ENCODE results near the gene UBASH3A.

Gene UBASH3A

DNA sequence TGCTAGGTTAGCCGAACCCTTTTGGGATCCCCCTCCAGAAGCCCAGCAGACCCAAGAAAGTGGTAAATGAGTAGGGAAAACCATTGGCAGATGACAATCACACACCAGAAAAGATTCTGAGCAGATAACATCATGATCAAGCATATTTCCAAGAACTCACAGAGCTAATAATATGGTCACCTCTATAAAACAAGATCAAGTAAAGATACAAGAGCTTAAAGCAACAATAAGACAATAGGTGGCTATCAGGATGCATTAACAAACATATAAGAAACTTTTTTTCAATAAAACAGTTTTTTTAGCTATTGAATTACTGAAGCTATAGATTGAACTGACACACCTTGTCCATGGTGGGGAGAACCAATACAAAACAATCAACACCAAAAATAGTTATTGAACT lies 29.0 kb downstream of the UBASH3A start:
- no peak for DNase-seq (ENCODE audit: low read depth)

DNA sequence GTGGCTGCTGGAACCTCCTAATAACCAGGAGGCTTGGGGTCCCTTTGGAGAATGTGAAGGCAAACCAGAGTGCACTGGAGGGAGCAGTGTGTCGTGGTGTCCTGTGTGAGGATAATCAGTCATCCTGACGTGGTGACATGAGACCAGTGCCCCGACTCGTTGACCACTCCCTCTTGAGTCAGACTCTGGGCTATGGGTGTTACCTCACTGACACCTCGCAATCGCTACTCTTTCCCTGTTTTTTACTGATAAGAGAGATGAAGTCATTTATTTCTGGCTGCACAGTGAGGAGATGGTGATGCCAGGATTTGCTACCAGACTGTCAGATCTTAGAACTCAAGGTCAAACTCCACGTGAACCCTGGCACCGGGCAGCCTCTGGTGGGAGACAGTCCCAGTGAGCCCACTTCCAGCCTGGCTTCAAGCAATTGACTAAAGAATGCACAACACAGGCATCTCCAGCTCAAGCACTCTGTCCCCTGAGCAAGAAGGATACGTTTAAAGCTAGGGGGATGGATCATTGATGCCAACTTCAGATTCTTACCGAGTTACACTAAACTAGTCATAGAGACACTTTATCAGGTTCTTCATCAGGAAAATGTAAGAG lies 30.3 kb downstream of the UBASH3A start:
- DNase-seq (ENCODE audit: low read depth): no peak

DNA sequence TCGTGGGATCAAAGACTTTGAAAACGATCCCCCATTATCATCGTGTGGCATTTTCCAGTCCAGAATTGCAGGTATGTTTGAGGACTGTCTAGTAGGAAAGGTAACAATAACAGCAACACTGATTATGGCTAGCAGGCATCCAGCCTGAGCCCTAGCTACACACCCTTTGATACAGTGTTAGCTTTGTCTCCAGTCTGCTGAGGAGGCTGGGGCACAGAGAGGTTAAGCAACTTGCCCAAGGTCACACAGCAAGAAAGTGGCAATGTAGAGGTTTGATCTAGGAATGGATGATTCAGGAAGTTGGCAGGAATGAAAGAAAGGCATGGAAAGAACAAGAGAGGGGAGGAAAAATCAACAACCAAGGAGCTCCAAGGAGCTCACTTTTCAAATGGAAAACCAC lies 31.2 kb downstream of the UBASH3A start:
- no peak for DNase-seq (ENCODE audit: low read depth)

DNA sequence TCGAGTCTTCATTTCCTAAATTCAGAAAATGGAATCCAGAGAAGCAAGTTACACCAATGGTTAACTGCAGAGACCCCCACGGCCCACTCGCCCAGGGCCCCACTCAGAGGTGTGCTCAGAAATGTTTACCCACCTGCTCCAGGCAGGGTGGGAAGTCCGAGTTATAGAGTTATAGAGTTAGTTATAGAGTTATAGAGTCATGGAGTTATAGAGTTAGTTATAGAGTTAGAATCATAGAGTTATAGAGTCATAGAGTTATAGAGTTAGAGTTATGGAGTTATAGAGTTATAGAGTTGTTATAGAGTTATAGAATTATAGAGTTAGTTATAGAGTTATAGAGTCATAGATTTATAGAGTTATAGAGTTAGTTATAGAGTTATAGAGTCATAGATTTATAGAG lies 31.7 kb downstream of the UBASH3A start:
- DNase-seq (ENCODE audit: low read depth): no peak

DNA sequence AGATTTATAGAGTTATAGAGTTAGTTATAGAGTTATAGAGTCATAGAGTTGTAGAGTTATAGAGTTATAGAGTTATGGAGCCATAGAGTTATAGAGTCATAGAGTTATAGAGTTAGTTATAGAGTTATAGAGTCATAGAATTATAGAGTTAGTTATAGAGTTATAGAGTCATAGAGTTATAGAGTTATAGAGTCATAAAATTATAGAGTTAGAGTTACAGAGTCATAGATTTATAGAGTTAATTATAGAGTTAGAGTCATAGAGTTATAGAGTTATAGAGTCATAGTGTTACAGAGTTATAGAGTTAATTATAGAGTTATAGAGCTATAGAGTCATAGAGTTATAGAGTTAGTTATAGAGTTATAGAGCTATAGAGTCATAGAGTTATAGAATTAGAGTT lies 32.1 kb downstream of the UBASH3A start:
- no peak for DNase-seq (ENCODE audit: low read depth)

DNA sequence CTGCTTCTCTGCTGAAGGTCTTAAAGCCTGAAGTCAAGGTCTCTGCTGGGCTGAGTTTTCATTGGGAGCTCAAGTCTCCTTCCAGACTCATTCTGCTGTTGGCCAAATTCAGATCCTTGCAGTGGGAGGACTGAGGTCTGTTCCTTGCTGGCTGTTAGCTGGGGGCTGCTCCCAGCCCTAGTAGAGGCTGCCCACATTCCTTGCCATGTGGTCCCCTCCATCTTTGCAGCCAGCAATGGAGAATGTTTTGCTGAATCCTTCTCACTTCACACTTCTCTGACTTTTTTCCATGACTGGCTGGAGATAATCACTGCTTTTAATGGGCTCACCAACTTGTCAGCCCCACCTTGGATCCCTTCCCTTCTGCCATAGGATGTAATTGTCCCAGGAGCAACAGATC lies 33.2 kb downstream of the UBASH3A start:
- no peak for DNase-seq (ENCODE audit: low read depth)

DNA sequence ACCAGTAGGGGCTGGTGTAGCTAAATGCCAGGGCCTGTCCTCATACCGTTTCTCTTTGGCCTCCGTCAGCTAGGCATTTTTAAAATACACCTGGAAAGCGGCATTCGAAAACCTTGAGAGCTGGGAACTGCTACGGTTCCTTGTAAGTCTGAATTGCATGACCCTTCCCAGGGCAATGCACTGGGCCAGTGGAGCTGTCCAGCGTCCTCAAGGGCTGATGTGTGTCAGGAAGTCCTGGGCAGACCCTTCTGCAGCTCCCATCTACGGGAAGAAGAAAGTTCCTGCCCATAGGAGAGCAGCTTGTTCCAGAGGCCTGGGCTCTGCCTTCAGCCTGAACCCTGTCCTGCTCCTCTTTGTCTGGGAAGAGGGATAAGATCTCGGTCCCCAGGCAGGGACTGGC lies 34.1 kb downstream of the UBASH3A start:
- DNase-seq (ENCODE audit: low read depth): no peak

DNA sequence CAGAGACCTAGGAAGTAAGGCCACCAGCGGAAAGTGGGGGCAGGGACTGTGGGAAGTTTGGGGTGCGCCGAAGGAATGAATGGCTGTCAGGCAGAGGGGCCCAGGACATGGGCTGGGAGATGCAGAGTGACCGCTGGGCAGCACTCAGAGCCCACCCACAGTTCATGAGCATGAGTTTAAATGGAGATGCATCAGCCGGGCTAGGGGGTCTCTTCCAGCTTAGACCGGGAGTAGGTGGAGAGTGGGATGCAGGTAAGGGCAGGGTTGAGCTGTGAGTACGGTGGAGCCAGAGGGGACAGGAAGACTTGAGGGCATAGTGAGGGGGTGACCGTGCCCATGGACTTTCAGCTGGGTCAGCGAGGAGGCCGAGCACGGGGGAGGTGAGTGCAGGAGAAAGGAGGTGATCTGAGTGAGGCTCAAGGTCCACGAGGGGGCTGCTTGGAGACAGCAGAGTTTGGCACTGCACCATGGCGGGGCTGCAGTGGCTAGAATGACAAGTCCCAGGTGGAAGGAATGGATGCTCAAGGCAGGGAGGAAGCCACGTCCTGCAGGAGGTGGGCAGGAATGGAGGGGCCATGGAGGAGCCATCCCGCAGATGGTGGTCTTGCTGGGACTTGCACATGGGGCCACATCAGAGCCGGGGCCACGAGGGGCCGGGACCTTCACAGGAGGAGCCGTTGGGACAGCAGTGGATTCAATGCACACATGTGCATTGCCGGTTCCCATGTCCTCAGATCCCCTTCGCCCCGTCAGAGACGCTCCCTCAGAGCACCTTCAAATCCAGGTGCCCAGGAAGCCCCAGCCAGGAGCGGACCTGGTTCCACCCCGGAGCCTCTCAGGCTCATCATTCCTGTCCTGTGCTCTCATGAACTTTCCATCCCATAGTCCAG lies 34.9 kb downstream of the UBASH3A start:
- DNase-seq (ENCODE audit: low read depth): no peak

DNA sequence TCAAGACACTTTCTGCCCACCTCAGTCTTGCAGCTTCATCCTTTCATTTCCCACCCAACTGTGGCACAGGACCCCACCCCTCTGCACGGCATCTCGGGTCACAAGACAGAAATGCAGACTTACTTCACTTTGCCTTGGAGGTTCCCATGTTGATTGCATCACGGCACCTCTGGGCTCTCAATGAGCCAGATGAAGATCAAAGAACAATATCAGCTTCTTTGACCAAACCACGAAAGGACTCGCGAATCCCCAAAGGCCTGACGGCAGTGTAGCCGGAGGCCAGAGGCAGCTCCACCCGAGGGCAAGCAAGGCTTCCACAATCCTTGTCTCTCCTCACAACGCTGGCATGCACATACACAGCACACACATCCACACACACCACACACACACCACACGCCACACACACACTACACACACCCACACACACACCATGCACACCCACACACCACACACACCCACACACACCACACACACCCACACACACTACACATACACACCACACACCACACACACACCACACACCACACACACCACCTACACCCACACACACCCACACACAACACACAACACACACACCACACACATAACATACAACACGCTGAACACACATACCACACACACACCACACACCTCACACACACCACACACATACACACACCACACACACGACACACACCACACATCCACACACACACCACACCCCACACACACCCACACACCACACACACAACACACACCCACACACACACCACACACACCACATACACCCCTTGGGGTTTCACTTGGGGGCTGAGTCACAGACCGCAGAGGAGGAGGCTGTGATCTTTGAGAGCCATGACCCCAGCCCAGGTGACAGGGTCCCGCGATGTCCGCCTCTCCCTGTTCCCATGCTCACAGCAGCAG lies 35.8 kb downstream of the UBASH3A start:
- DNase-seq (ENCODE audit: low read depth): no peak

DNA sequence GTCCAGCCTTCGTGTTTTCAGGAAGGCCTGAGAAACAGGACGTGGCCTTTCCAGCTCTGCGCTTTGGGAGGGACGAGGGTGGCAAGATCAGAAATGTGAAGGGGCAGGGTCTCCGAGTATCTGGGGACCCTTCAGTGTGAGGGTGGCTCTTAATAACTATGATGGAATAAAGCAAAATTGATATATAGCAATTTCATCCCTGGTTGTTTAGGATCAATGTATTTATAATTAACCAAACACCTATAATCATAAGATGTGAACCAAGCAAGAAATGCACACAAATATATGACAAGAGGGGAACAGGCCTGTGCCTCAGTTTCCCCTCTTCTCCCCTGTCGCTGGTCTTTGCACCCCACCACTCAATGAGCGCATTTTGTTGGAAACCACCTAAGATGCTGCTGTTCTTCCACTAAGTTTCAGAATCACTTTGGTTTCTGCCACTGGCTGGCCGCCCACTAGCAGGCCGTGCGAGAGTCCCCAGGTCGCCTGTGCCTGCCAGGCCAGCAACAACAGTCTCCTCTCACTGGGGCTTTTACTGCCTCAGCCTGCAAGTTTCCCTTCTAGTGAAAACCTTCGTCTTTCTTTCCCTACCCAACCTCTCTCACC lies 36.6 kb downstream of the UBASH3A start:
- no peak for DNase-seq (ENCODE audit: low read depth)

DNA sequence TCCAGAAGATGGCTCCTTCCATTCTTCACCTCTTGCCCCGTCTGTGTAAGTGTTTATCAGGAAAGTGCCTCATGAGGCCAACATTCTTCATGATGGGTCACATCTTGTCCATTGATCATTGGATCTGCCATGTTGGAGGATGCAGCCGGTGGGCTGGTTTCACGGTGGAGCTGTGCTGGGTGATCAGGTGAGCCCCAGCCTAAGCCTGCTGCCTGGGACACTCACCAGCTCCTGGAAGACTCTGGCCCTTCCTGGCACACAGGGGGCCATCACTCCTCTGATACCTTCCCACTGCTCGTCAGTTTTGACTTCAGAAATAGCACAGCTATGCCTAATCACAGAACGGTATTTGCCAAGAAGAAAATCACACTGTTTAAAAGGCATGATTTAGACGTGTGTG lies 38.3 kb downstream of the UBASH3A start:
- DNase-seq (ENCODE audit: low read depth): no peak

DNA sequence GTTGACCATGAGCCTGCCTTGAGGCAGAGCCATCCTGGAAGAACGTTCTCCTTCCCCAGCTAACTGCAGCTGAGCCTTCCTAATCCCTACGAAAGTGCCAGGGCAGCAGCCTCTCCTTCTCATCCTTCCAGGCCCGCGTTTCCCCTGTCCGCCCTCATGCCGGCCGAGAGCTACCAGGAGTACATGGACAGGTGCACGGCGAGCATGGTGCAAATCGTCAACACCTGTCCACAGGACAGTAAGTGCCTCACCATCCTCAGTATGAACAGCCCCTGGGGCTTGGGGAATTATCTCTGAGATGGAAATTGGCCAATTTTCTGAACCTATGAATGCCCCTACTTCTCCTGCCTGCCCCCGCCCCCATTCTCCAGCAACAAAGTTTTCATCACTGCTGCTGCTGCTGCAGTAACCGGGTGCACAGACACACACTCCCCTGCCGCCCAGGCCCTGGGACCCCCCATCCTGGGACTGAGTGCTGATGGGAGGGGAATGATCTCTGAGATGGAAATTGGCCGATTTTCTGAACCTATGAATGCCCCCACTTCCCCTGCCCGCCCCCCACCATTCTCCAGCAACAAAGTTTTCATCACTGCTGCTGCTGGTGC lies 39.6 kb downstream of the UBASH3A start:
- no peak for DNase-seq (ENCODE audit: low read depth)

DNA sequence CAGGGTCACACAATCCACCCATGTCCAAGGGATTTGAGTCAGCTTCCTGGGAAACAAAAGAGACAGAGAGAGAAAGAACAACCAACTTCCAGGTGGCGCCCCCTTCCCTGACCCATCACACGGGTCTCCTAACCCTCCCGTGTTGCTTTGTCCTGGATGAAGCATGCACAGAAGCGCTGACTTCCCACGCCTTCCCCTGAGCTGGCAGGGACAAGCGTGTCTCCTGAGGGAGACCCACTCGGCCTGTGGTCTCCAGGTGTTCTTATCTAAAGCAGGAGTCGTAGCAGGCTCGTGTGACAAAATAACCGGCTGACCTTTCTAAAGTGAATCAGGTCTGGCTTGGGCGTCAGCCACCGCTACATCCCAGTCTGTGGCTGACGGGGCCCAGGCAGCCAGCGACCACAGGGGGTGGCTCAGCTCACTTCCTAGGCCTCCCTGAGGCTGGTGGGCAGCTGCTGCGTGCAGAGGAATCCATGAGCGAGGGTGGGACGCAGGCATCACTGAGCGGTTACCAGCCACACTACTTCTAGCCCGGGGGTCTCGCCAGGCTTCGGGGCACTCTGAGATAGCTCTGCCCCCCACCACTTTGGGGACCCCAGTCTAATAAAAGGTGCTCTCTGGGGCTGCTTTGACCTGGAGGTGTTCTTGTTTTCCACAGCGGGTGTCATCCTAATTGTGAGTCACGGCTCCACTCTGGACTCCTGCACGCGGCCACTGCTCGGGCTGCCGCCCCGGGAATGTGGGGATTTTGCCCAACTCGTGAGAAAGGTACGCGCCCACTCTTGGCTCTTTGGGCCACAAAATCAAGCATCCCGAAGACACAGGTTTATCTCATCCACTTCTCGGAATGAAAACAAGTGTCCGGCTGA lies 40.4 kb downstream of the UBASH3A start:
- DNase-seq (ENCODE audit: low read depth): no peak

DNA sequence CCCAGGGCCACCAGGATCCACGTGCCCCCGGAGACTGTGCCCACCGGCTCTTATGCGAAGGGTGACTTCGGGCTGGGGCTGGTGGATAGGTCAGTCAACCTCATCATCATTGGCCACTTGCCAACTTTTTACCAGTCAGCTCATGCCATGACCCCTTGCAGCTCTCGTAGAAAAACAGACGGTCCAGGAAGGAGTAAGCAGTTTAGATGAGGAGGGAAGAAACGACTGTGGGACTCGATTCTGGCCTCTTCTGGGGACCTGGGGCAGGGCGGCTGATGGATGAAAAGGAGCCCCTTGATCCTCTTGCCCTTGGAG lies 41.0 kb downstream of the UBASH3A start:
- no peak for DNase-seq (ENCODE audit: low read depth)

DNA sequence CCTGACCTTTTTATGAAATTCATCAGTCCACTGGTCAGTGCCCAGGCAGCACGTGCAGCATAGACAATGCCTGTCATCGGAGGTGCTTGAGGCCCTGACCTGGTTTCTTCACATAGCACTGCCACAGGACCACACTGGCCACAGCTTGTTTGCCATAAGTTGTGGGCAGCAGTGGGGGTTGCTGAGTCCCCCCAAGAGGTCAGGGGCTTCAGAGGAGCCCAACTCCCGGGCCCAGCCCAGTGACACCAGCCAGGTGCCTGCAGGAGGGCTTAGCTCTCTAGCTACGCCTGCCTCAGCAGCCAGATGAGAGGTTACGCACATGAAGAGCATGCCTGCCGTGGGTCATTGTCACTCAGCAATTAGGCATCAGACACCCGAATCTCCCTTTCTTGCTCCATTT lies 41.6 kb downstream of the UBASH3A start:
- no peak for DNase-seq (ENCODE audit: low read depth)

DNA sequence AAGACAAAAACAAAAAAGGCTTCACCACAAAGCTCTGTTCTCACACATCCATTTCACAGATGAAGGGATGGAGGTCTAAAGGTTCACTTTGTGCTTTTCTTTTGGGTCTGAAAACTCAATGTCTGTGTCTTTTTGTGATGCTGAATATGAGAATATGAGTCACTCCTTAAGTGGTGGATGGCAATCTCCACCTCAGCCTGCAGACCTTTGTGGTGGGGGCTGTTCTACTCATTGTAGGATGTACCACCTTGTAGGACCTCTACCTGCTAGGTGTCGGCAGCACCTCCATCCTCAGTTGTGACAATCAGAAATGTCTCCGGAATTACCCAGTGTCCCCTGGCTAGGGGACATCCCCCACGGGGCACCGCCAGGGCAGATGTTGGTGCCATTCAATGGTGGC lies 42.8 kb downstream of the UBASH3A start:
- no peak for DNase-seq (ENCODE audit: low read depth)

DNA sequence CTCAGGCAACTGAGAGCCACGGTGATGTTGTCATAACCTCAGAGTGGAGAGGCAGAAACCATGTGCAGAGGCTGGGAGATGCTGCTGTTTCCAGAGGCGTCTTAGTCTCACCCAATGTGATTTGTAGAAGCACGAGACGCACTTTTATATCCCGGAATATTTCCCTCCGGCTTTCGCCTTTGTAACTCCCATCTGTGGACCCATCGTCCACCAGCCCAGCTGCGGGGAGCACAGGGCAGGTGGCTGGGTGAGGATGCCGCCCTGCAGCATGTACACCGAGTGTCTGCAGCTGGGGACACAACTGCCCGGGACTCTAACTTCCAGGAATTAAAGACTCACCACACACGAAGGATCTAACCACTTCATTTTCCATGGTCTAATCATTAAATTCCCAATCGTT lies 43.5 kb downstream of the UBASH3A start:
- DNase-seq (ENCODE audit: low read depth): no peak

DNA sequence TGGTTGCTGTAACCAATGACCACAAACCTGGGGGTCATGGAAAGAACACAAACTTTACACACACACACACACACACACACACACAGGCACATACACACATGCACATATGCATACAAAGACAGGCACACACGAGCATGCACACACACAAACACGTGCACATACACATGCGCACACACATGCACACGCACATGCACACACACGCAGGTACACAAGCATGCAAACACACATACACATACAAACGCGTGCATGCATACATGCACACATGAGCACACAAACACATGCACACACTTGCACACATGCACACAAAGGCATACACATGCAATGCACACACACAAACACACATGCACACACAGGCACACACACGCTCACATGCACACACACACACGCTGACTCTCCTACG lies 44.0 kb downstream of the UBASH3A start:
- no peak for DNase-seq (ENCODE audit: low read depth)

DNA sequence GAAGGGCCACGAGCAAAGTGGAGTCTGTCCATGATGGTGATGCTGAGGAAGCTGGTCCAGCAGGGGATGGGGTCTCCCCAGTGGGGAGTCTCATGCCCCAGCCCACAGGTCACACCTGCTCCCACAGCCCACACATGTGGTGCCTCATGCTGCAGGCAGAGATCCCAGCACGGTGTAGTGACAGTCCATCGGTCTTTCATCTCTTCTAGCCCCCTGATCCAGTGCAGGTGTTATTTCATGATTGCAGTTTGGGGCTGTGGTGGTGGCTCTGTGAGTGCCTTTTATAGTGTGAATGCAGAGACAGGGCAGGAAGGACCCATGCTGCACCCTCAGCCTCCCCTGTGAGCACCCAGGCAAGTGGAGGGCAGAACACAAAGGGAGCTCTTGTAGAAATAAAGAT lies 45.0 kb downstream of the UBASH3A start:
- no peak for DNase-seq (ENCODE audit: low read depth)

DNA sequence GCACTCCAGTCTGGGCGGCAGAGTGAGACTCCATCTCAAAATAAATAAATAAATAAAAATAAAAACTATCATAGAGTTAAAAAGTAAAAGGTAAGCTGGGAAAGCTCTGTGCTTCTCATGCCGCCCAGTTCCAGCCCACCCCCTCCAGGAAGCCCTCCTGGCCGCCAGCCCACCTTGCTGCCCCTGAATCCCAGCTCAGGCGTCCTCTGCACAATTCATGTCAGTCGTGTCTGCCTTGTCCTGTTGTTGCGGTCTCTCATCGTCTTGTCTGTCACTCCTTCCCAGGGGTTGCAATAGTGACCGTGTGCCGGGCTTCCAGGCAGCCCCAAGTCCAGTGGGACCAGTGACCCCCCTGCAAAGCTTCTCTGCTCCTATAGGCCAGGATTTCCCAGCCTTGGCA lies 48.2 kb downstream of the UBASH3A start:
- no peak for DNase-seq (ENCODE audit: low read depth)

Data from ELR (cell line).